ENCODE results near the gene MAGI2.
"Not testable (repeated sequence)": the region's sequence is repeated elsewhere in the genome, so short reads cannot be mapped to it uniquely, and the experiment has no call there.

Gene MAGI2

GRCh38 chr7:78260826-78261225, 1192.6 kb downstream of the MAGI2 start:
- DNase-seq: no peak

GRCh38 chr7:78254726-78255055, 1198.8 kb downstream of the MAGI2 start:
- no peak for DNase-seq

GRCh38 chr7:78253850-78254725, 1199.4 kb downstream of the MAGI2 start:
- DNase-seq: no peak

GRCh38 chr7:78248867-78249266, 1204.6 kb downstream of the MAGI2 start:
- DNase-seq: no peak

GRCh38 chr7:78247910-78248689, 1205.4 kb downstream of the MAGI2 start:
- no peak for DNase-seq

GRCh38 chr7:78240179-78240578, 1213.3 kb downstream of the MAGI2 start:
- DNase-seq: not testable (repeated sequence)

GRCh38 chr7:78234634-78235033, 1218.8 kb downstream of the MAGI2 start:
- DNase-seq: no peak

GRCh38 chr7:78232806-78233205, 1220.7 kb downstream of the MAGI2 start:
- DNase-seq: no peak

- DNase-seq: no peak
Measured at GRCh38 chr7:78226059-78226719, 1227.3 kb downstream of the MAGI2 start.

- DNase-seq: no peak
Measured at GRCh38 chr7:78225534-78225933, 1227.9 kb downstream of the MAGI2 start.

GRCh38 chr7:78224923-78225322, 1228.5 kb downstream of the MAGI2 start:
- no peak for DNase-seq

GRCh38 chr7:78223598-78223997, 1229.9 kb downstream of the MAGI2 start:
- DNase-seq: no peak

GRCh38 chr7:78222001-78222751, 1231.3 kb downstream of the MAGI2 start:
- no peak for DNase-seq

- DNase-seq: no peak
Measured at GRCh38 chr7:78220754-78221153, 1232.7 kb downstream of the MAGI2 start.

GRCh38 chr7:78218876-78219275, 1234.6 kb downstream of the MAGI2 start:
- no peak for DNase-seq

GRCh38 chr7:78218051-78218450, 1235.4 kb downstream of the MAGI2 start:
- no peak for DNase-seq

GRCh38 chr7:78215199-78215598, 1238.3 kb downstream of the MAGI2 start:
- DNase-seq: no peak

GRCh38 chr7:78213402-78213801, 1240.1 kb downstream of the MAGI2 start:
- no peak for DNase-seq

GRCh38 chr7:78212476-78213060, 1240.9 kb downstream of the MAGI2 start:
- no peak for DNase-seq

- DNase-seq: no peak
Measured at GRCh38 chr7:78207269-78207668, 1246.2 kb downstream of the MAGI2 start.

GRCh38 chr7:78206769-78207168, 1246.7 kb downstream of the MAGI2 start:
- DNase-seq: no peak

- DNase-seq: no peak
Measured at GRCh38 chr7:78203042-78203720, 1250.3 kb downstream of the MAGI2 start.
